Ishikawa (cell line): ENCODE data around the gene POLR2L.
A peak's percentile ranks its signal among the peaks of the same experiment; 100 is the strongest.

ENCODE experiments used
- CEBPB ChIP-seq: IDR thresholded peaks from 2 replicates; pipeline ENCODE4 v1.6.1; 2012
- CREB1 ChIP-seq: IDR thresholded peaks from 2 replicates; pipeline ENCODE4 v1.6.1; 2012; ENCODE audit warnings: low read depth
- EGR1 ChIP-seq: IDR thresholded peaks from 2 replicates; pipeline ENCODE4 v1.6.1; 2012
- EP300 ChIP-seq: IDR thresholded peaks from 2 replicates; pipeline ENCODE4 v1.6.1; 2012; ENCODE audit warnings: borderline replicate concordance
- FOXM1 ChIP-seq: IDR thresholded peaks from 2 replicates; pipeline ENCODE4 v1.6.1; 2012; ENCODE audit warnings: low read depth, borderline replicate concordance
- MAX ChIP-seq: IDR thresholded peaks from 2 replicates; pipeline ENCODE4 v1.6.1; 2012
- NFIC ChIP-seq: IDR thresholded peaks from 2 replicates; pipeline ENCODE4 v1.6.1; 2012
- RAD21 ChIP-seq: IDR thresholded peaks from 2 replicates; pipeline ENCODE4 v1.6.1; 2012; ENCODE audit warnings: low read depth
- REST ChIP-seq: IDR thresholded peaks from 2 replicates; pipeline ENCODE4 v1.6.1; 2012; ENCODE audit warnings: low read depth, mild to moderate bottlenecking
- TAF1 ChIP-seq: IDR thresholded peaks from 2 replicates; pipeline ENCODE4 v1.6.1; 2012; ENCODE audit warnings: low read depth, mild to moderate bottlenecking
- TCF12 ChIP-seq: IDR thresholded peaks from 2 replicates; pipeline ENCODE4 v1.6.1; 2012; ENCODE audit warnings: low read depth
- TEAD4 ChIP-seq: IDR thresholded peaks from 2 replicates; pipeline ENCODE4 v1.6.1; 2012
- USF1 ChIP-seq: IDR thresholded peaks from 2 replicates; pipeline ENCODE4 v1.6.1; 2012
- YY1 ChIP-seq: IDR thresholded peaks from 2 replicates; pipeline ENCODE4 v1.6.1; 2012; ENCODE audit warnings: low read depth
- ZBTB7A ChIP-seq: IDR thresholded peaks from 2 replicates; pipeline ENCODE4 v1.6.1; 2012; ENCODE audit warnings: low read depth

The POLR2L gene

GRCh38 chr11:828506-829175, 13.7 kb downstream of the POLR2L start:
- TF ChIP-seq EGR1 (no peak), ZBTB7A (no peak), FOXM1 (no peak), TEAD4 (no peak)

- TF ChIP-seq RAD21 (no peak), TAF1 (no peak), TCF12 (no peak), CREB1 (no peak), REST (no peak)
Observed at GRCh38 chr11:827897-828192, 14.5 kb downstream of the POLR2L start, which contains the start of gene CRACR2B. Gene CRACR2B (plus strand): TSS chr11:827919. CDS start chr11:828608, 689 bp downstream.

GRCh38 chr11:827146-827896, 15.0 kb downstream of the POLR2L start:
- TF ChIP-seq TCF12 = 0 out of 2 replicates have a peak, but pooled peaks have one; percentile 13
- peak; percentile 30; the same call in 1 of the 2 replicates for TF ChIP-seq TAF1
- peak; percentile 96 for TF ChIP-seq ZBTB7A
- TF ChIP-seq YY1 = peak; percentile 43; the same call in 1 of the 2 replicates
- TF ChIP-seq MAX = peak; percentile 77
- no peak for TF ChIP-seq REST

- TF ChIP-seq CEBPB (no peak), TEAD4 (no peak), REST (no peak), FOXM1 (no peak), ZBTB7A (no peak), EP300 (no peak), TAF1 (no peak), YY1 (no peak), USF1 (no peak), NFIC (no peak)
Observed at GRCh38 chr11:826836-827145, 15.5 kb downstream of the POLR2L start.

- TF ChIP-seq MAX (no peak), EGR1 (no peak), FOXM1 (no peak), REST (no peak), TCF12 (no peak), ZBTB7A (no peak), CREB1 (no peak), TAF1 (no peak), USF1 (no peak), RAD21 (no peak), TEAD4 (no peak), EP300 (no peak), CEBPB (no peak), NFIC (no peak), YY1 (no peak)
Observed at GRCh38 chr11:826227-826621, 16.1 kb downstream of the POLR2L start.
